WTC11 (cell line): ENCODE measurements around the gene ACTR3C. TPM values are rescaled to one million over a fixed set of nuclear protein-coding genes. Genes with fewer than 3 reads are reported as not detected.

Source experiments
- ATAC-seq: fragments of 200-7000 bp; cut with Tn5 transposase; 2 replicates; pipeline ENCODE4 v1.10.0; 2021; ENCODE audit warnings: mild to moderate bottlenecking, moderate library complexity
- CTCF ChIA-PET: fragments of 300-600 bp; sonication (Branson Sonifier 250); formaldehyde crosslinking; loops from one replicate; lab custom pipeline; 2021; ENCODE audit warnings: antibody characterized with exemption; lab: Charles Lee
- POLR2A ChIA-PET: fragments of 350-600 bp; sonication (Branson Sonifier 250); formaldehyde crosslinking; loops from one replicate; lab custom pipeline; 2021; ENCODE audit warnings: antibody characterized with exemption; lab: Charles Lee
- DNase-seq: peaks from one replicate; pipeline ENCODE4 v3.0.0; 2021; ENCODE audit warnings: low spot score
- H3K27ac Mint-ChIP-seq: 2 replicates; pipeline ENCODE4 v1.8.0; 2021; ENCODE audit warnings: mixed read lengths
- H3K27me3 Mint-ChIP-seq: 2 replicates; pipeline ENCODE4 v1.8.0; 2021; ENCODE audit warnings: low read depth, mild to moderate bottlenecking, moderate library complexity, mixed read lengths
- H3K36me3 Mint-ChIP-seq: 2 replicates; pipeline ENCODE4 v1.8.0; 2021; ENCODE audit warnings: mixed read lengths
- H3K4me1 Mint-ChIP-seq: 2 replicates; pipeline ENCODE4 v1.8.0; 2022; ENCODE audit warnings: mixed read lengths
- H3K4me3 Mint-ChIP-seq: 2 replicates; pipeline ENCODE4 v1.8.0; 2021; ENCODE audit warnings: mild to moderate bottlenecking, moderate library complexity, mixed read lengths
- H3K9me3 Mint-ChIP-seq: 2 replicates; pipeline ENCODE4 v1.8.0; 2021; ENCODE audit warnings: mixed read lengths
- AR ChIP-seq: fragments of 250-450 bp; sonication (Bioruptor Pico); IDR thresholded peaks from 2 replicates; pipeline ENCODE4 v1.9.0; 2021; ENCODE audit warnings: mild to moderate bottlenecking
- ARID4B ChIP-seq: sonication (generic); formaldehyde crosslinking; IDR thresholded peaks from 2 replicates; pipeline ENCODE4 v1.8.0; 2023; ENCODE audit warnings: missing genetic modification reagents, mild to moderate bottlenecking, borderline replicate concordance
- FOXP1 ChIP-seq: sonication (generic); formaldehyde crosslinking; IDR thresholded peaks from 2 replicates; pipeline ENCODE4 v1.8.0; 2022; ENCODE audit warnings: missing genetic modification reagents, mild to moderate bottlenecking, moderate library complexity, borderline replicate concordance
- FOXP4 ChIP-seq: sonication (generic); formaldehyde crosslinking; IDR thresholded peaks from 2 replicates; pipeline ENCODE4 v1.8.0; 2022; ENCODE audit warnings: mild to moderate bottlenecking, missing genetic modification reagents
- HMGA2 ChIP-seq: fragments of 250-450 bp; sonication (Bioruptor Pico); IDR thresholded peaks from 2 replicates; pipeline ENCODE4 v1.4.0; 2021; ENCODE audit warnings: mild to moderate bottlenecking, moderate library complexity
- JAZF1 ChIP-seq: fragments of 250-450 bp; sonication (Bioruptor Pico); IDR thresholded peaks from 2 replicates; pipeline ENCODE4 v1.9.0; 2021; ENCODE audit warnings: moderate library complexity, mild to moderate bottlenecking, inconsistent platforms
- MLX ChIP-seq: sonication (generic); formaldehyde crosslinking; IDR thresholded peaks from 2 replicates; pipeline ENCODE4 v1.8.1; 2023; ENCODE audit warnings: mild to moderate bottlenecking, missing genetic modification reagents, moderate library complexity
- MYBL2 ChIP-seq: sonication (generic); formaldehyde crosslinking; IDR thresholded peaks from 2 replicates; pipeline ENCODE4 v1.8.1; 2023; ENCODE audit warnings: mild to moderate bottlenecking, moderate library complexity, missing genetic modification reagents
- NR1H2 ChIP-seq: sonication (generic); formaldehyde crosslinking; IDR thresholded peaks from 2 replicates; pipeline ENCODE4 v1.9.0; 2021; ENCODE audit warnings: mild to moderate bottlenecking, moderate library complexity, missing genetic modification reagents
- SMAD3 ChIP-seq: sonication (generic); formaldehyde crosslinking; IDR thresholded peaks from 2 replicates; pipeline ENCODE4 v1.8.0; 2022; ENCODE audit warnings: missing genetic modification reagents, mild to moderate bottlenecking, borderline replicate concordance
- TP53 ChIP-seq: sonication (generic); formaldehyde crosslinking; IDR thresholded peaks from 2 replicates; pipeline ENCODE4 v1.8.1; 2023; ENCODE audit warnings: mild to moderate bottlenecking, missing genetic modification reagents
- ZNF232 ChIP-seq: sonication (generic); formaldehyde crosslinking; IDR thresholded peaks from 2 replicates; pipeline ENCODE4 v1.8.0; 2022; ENCODE audit warnings: mild to moderate bottlenecking, missing genetic modification reagents
- ZNF532 ChIP-seq: fragments of 250-450 bp; sonication (Bioruptor Pico); IDR thresholded peaks from 2 replicates; pipeline ENCODE4 v1.9.0; 2021; ENCODE audit warnings: mild to moderate bottlenecking, borderline replicate concordance
- ZSCAN18 ChIP-seq: fragments of 250-450 bp; sonication (Bioruptor Pico); IDR thresholded peaks from 2 replicates; pipeline ENCODE4 v2.1.2; 2022; ENCODE audit warnings: mild to moderate bottlenecking, moderate library complexity
- total RNA-seq: library from RNA; stranded (reverse); gene quantifications from 3 replicates; pipeline ENCODE4 v1.2.3, GENCODE V29; 2021

ACTR3C gene
- total RNA-seq, 1 experiment from 2014 or later, result 1.4 TPM

GRCh38 chr7:150314639-150315239 is 8.6 kb downstream of the ACTR3C start:
- H3K9me3 Mint-ChIP-seq, result no peaks in the 10 kb centered on the region
- no peaks in the 10 kb centered on the region for H3K36me3 Mint-ChIP-seq
- no peak overlapping the region for H3K27ac Mint-ChIP-seq
- no peak for TF ChIP-seq FOXP4 (CRISPR knock-in tag)
- no peak for TF ChIP-seq TP53 (CRISPR knock-in tag)
- TF ChIP-seq JAZF1 (CRISPR knock-in tag), result no peak
- TF ChIP-seq HMGA2 (CRISPR knock-in tag), result peak; percentile 99
- TF ChIP-seq MYBL2 (CRISPR knock-in tag), result no peak
- no peak for TF ChIP-seq ZNF232 (CRISPR knock-in tag)
- peaks cover 41% of the 10 kb centered on the region for H3K4me1 Mint-ChIP-seq
- ChIA-PET CTCF (interaction anchor here (0.6 to 1.5 kb wide), 2 partner anchors 15 to 796 kb away, joined by 3 read pairs; no protein-coding TSS in a partner anchor), POLR2A (no interaction called here)
- ATAC-seq (no peak), DNase-seq (no peak)
- H3K27me3 Mint-ChIP-seq, result no peaks in the 10 kb centered on the region
- H3K4me3 Mint-ChIP-seq, result no peak overlapping the region

GRCh38 chr7:150313870-150314269 is 9.5 kb downstream of the ACTR3C start:
- no peaks in the 10 kb centered on the region; the same call in 1 of the 2 replicates for H3K27me3 Mint-ChIP-seq
- POLR2A ChIA-PET, result no interaction called here
- peaks cover under 1% of the 10 kb centered on the region; the same call in 1 of the 2 replicates for H3K36me3 Mint-ChIP-seq
- H3K4me1 Mint-ChIP-seq, result peaks cover 39% of the 10 kb centered on the region
- H3K27ac Mint-ChIP-seq, result no peak overlapping the region
- H3K4me3 Mint-ChIP-seq, result no peak overlapping the region
- no peak for DNase-seq
- peaks cover under 1% of the 10 kb centered on the region; the same call in 1 of the 2 replicates for H3K9me3 Mint-ChIP-seq
- CTCF ChIA-PET, result interaction anchor here (1.5 kb wide), 1 partner anchor 16 kb away, joined by 3 read pairs; no protein-coding TSS in a partner anchor
- ATAC-seq, result peak; percentile 32
- TF ChIP-seq MLX, result no peak
- no peak for TF ChIP-seq ZNF532 (CRISPR knock-in tag)
- TF ChIP-seq ZSCAN18 (CRISPR knock-in tag), result no peak
- no peak for TF ChIP-seq SMAD3 (CRISPR knock-in tag)
- no peak for TF ChIP-seq AR (CRISPR knock-in tag)
- TF ChIP-seq ARID4B (CRISPR knock-in tag), result no peak
- no peak for TF ChIP-seq NR1H2 (CRISPR knock-in tag)
- no peak for TF ChIP-seq FOXP1 (CRISPR knock-in tag)
